ENCODE results near the gene SGMS1.
"Not testable (repeated sequence)": the region's sequence is repeated elsewhere in the genome, so short reads cannot be mapped to it uniquely, and the experiment has no call there.

Gene SGMS1

DNA sequence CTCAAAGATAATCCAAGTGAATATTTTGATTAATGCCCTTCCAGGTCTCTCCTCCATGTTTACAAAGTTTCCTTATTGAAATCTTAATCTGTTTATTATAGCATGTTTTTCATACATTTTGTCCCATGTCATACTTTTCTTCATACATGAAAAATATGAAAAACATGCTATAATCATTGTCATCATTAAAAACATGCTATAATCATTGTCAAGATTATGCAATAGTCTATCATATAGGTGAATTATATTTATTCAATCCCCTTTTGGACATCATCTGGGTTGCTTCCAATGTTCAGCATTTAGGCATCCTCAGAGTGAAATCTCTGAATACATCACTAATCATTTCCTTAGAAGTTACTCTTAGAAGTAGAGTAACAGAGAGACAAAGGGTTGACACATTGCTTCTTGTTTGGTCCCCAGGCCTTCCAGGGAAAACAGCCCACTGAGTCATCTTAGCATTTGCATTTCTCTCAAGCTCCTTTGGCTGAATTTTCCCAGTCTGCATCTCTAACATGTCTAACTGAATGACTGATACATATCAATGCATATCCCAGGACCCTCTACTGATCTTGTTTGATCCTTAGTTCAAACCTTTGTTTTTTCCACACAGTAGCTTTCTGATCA, 87.0 kb downstream of the SGMS1 start:
- no peak overlapping the region for H3K4me3 ChIP-seq (ENCODE audit: low read depth, low read length)
- TF ChIP-seq, protein P1, sequence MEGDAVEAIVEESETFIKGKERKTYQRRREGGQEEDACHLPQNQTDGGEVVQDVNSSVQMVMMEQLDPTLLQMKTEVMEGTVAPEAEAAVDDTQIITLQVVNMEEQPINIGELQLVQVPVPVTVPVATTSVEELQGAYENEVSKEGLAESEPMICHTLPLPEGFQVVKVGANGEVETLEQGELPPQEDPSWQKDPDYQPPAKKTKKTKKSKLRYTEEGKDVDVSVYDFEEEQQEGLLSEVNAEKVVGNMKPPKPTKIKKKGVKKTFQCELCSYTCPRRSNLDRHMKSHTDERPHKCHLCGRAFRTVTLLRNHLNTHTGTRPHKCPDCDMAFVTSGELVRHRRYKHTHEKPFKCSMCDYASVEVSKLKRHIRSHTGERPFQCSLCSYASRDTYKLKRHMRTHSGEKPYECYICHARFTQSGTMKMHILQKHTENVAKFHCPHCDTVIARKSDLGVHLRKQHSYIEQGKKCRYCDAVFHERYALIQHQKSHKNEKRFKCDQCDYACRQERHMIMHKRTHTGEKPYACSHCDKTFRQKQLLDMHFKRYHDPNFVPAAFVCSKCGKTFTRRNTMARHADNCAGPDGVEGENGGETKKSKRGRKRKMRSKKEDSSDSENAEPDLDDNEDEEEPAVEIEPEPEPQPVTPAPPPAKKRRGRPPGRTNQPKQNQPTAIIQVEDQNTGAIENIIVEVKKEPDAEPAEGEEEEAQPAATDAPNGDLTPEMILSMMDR (IDR thresholded peaks at IDR 0.05; ENCODE audit: low read depth, low read length, missing control alignments) = no peak
- DNase-seq (ENCODE audit: low read depth) = no peak

DNA sequence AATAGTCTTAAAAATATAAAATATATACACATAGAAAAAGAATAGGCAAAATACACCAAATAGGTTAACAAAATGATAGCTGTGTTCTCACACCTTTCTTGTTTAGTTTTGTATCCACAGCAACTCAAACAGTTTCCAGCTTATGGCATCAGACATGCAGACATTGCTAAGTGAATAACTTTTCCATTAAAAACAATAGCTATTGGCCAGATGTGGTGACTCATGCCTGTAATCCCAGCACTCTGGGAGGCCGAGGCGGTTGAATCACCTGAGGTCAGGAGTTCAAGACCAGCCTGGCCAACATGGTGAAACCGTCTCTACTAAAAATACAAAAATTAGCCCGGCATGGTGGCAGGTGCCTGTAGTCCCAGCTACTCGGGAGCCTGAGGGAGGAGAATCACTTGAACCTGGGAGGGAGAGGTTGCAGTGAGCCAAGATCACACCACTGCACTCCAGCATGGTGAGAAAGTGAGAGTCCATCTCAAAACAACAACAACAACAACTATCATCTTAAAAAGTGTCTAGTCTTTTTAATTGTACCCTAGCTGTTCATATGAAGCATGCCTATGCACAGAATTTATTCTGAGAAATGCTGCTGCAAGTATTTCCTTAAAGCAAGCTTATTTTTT, 88.9 kb downstream of the SGMS1 start:
- not testable (repeated sequence) for H3K4me3 ChIP-seq (ENCODE audit: low read depth, low read length); DNase-seq (ENCODE audit: low read depth)

DNA sequence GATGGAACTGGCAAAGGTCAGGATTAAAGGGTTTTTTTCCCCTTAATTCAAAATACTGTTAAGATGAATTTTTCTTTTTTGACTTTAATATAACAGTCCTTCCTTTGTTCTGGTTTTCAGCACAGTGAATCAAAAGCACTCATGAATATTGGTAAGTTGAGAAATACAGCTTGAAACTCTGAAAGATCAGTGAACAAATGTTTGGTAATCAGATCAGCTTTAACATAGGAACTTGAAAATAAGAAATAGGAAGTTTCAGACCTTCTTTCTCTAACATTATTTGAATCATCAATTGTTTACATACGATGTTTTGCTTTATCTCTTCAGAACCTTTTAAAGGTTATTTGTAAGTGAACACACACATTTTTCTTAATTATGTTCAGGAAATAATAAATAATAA, 90.5 kb downstream of the SGMS1 start:
- TF ChIP-seq, protein P1 (IDR thresholded peaks at IDR 0.05; ENCODE audit: low read depth, low read length, missing control alignments) = no peak
- DNase-seq (ENCODE audit: low read depth) = no peak
- no peak overlapping the region for H3K4me3 ChIP-seq (ENCODE audit: low read depth, low read length)

DNA sequence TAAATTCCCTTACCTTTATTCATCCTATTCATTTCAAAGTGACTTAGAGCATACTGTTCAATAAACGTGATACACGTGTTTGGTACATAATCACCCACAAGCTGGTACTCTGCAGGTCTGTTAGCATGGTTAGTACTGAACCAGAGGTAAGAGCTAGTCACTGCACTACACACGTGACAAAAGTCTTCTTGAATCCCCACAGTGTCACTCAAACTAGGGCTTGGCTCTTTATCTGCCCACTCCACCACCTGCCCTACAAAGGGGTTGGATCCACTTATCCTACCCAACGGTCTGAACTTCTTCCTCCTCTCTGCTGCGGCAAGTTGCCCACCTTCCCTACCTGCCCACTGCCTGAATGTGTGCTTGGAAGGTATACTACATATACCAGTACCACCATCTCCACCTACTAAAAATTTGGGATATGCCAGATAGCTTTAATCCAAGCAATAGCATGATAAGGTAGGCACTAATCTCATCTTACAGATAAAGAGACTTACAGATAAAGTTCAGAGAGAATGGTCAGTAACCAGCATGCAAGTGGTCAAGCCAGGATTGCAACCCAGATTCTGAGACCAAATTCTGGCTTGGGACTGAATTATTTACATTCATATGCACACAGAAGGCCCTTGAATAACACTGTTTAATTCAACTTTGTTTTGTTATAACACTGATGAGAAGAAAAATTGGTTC, 92.2 kb downstream of the SGMS1 start:
- TF ChIP-seq, protein P1 (IDR thresholded peaks at IDR 0.05; ENCODE audit: low read depth, low read length, missing control alignments) = no peak
- H3K4me3 ChIP-seq (ENCODE audit: low read depth, low read length) = no peak overlapping the region
- no peak for DNase-seq (ENCODE audit: low read depth)

DNA sequence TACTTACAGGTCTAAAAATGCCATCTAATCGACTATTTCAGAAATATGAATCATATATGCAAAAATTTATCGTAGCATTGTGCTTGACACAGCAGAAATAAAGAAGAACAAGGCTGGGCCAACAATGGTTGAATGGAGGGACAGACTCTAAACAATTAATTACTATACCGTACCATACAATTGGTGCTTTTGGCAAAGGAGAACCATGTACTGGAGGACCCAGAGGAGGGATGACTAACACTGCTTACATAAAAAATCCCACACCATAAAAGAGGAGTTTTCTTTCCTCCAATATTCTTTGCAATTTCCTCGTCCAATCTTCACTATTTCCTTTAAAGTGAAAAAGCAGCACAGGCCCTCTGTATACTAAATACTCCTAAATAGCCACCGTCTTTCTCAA, 94.1 kb downstream of the SGMS1 start:
- no peak overlapping the region for H3K4me3 ChIP-seq (ENCODE audit: low read depth, low read length)
- TF ChIP-seq, protein P1 (IDR thresholded peaks at IDR 0.05; ENCODE audit: low read depth, low read length, missing control alignments) = no peak
- no peak for DNase-seq (ENCODE audit: low read depth)

DNA sequence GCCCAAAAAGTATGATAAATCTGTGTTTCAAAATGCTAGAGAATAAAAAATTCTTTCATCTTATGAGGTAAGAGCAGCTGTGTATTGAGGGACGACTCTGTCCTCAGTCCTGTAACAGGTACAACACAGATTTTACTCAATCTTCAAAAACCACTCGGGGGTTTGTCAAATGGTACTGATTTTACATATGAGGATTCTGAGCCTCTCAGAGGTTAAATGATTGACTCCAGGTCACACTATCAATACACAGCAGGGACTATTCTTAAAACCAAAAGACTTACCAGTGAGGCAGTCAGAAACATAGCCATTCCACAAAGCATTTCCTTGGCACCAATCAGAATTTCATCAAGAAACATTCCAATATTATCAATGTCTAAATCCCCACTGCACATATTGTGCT, 95.5 kb downstream of the SGMS1 start:
- H3K4me3 ChIP-seq (ENCODE audit: low read depth, low read length) = no peak overlapping the region
- no peak for DNase-seq (ENCODE audit: low read depth)
- TF ChIP-seq, protein P1 (IDR thresholded peaks at IDR 0.05; ENCODE audit: low read depth, low read length, missing control alignments) = no peak

DNA sequence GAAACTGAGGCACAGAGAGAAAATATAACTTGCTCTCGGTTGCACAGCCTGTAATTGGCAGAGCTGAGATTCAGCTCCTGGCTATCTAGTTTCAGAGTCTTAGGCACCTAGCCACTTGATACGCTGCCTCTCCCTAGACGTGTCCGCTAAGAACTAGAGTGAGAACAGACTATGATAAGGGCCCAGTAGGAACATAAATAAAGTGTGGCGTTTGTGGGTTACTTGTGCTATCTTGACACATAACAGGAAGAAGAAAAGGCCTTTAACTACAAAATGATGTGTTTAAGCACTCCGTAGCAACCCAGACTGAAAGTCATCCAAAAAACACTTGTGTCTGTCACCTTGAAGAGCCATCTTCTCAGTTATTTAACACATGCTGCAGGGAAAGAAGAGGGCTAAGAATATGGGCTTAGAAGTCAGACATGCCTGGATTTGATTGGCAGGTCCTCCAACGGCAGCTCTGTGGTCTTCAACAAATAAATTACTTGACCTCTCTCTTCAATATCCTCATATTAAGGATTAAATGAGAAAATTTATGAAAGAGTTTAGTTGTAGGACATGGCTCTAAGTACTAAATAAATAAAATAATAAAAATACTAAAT, 96.2 kb downstream of the SGMS1 start:
- DNase-seq (ENCODE audit: low read depth) = no peak
- H3K4me3 ChIP-seq (ENCODE audit: low read depth, low read length) = no peak overlapping the region
- TF ChIP-seq, protein P1 (IDR thresholded peaks at IDR 0.05; ENCODE audit: low read depth, low read length, missing control alignments) = no peak
